HepG2 (cell line): Measurements from ENCODE around the gene WIPF2. TPM values are rescaled to one million over a fixed set of nuclear protein-coding genes. Genes with fewer than 3 reads are reported as not detected.

ENCODE experiments used
- ELF1 ChIP-seq: sonication (generic); formaldehyde crosslinking; IDR thresholded peaks from 2 replicates; pipeline ENCODE4 v1.4.0; 2020; ENCODE audit warnings: missing genetic modification reagents
- ERF ChIP-seq: IDR thresholded peaks from 2 replicates; pipeline ENCODE4 v1.6.1; 2018; ENCODE audit warnings: missing biosample characterization, missing genetic modification reagents
- FOXO4 ChIP-seq: sonication (generic); formaldehyde crosslinking; conservative IDR thresholded peaks from 2 replicates; pipeline ENCODE4 v1.8.1; 2023; ENCODE audit warnings: missing genetic modification reagents
- HHEX ChIP-seq: IDR thresholded peaks from 2 replicates; pipeline ENCODE4 v1.6.1; 2016; ENCODE audit warnings: control low read depth
- HOXD1 ChIP-seq: sonication (generic); formaldehyde crosslinking; IDR thresholded peaks from 2 replicates; pipeline ENCODE4 v1.5.0; 2020; ENCODE audit warnings: missing genetic modification reagents
- ISL2 ChIP-seq: sonication (generic); formaldehyde crosslinking; IDR thresholded peaks from 2 replicates; pipeline ENCODE4 v1.5.0; 2020; ENCODE audit warnings: missing genetic modification reagents
- ISX ChIP-seq: sonication (generic); formaldehyde crosslinking; conservative IDR thresholded peaks from 2 replicates; pipeline ENCODE4 v1.5.0; 2020; ENCODE audit warnings: missing genetic modification reagents
- NFAT5 ChIP-seq: sonication (generic); formaldehyde crosslinking; IDR thresholded peaks from 2 replicates; pipeline ENCODE4 v1.4.0; 2020; ENCODE audit warnings: missing genetic modification reagents
- SAFB2 ChIP-seq: sonication (generic); formaldehyde crosslinking; IDR thresholded peaks from 2 replicates; pipeline ENCODE4 v1.5.1; 2020; ENCODE audit warnings: missing genetic modification reagents, low read depth, mild to moderate bottlenecking, borderline replicate concordance
- THAP7 ChIP-seq: sonication (generic); formaldehyde crosslinking; IDR thresholded peaks from 2 replicates; pipeline ENCODE4 v1.8.1; 2023; ENCODE audit warnings: mild to moderate bottlenecking, missing genetic modification reagents
- ZNF264 ChIP-seq: sonication (generic); formaldehyde crosslinking; IDR thresholded peaks from 2 replicates; pipeline ENCODE4 v1.4.0; 2020; ENCODE audit warnings: missing genetic modification reagents
- ZNF564 ChIP-seq: sonication (generic); formaldehyde crosslinking; IDR thresholded peaks from 2 replicates; pipeline ENCODE4 v1.8.1; 2023; ENCODE audit warnings: mild to moderate bottlenecking, missing genetic modification reagents
- ZNF652 ChIP-seq: IDR thresholded peaks from 2 replicates; pipeline ENCODE4 v1.6.1; 2016; ENCODE audit warnings: low read depth, borderline replicate concordance
- ZNF691 ChIP-seq: sonication (generic); formaldehyde crosslinking; IDR thresholded peaks from 2 replicates; pipeline ENCODE4 v1.4.0; 2020; ENCODE audit warnings: missing genetic modification reagents, low read depth, mild to moderate bottlenecking, borderline replicate concordance
- ZNF703 ChIP-seq: sonication (generic); formaldehyde crosslinking; IDR thresholded peaks from 2 replicates; pipeline ENCODE4 v1.5.1; 2020; ENCODE audit warnings: missing genetic modification reagents, mild to moderate bottlenecking, moderate library complexity, borderline replicate concordance
- ZNF878 ChIP-seq: sonication (generic); formaldehyde crosslinking; IDR thresholded peaks from 2 replicates; pipeline ENCODE4 v1.8.1; 2023; ENCODE audit warnings: mild to moderate bottlenecking, missing genetic modification reagents, moderate library complexity
- polyA plus RNA-seq, 8 experiments: library from polyadenylated mRNA; depleted of rRNA in 3 of 8; stranded (reverse) in 7 of 8; unstranded in 1 of 8; fragments of >200 nt; fragmentation: Illumina TruSeq in 4 of 8; extraction: Trizol in 4 of 8; gene quantifications; 2 replicates each; pipeline versions ENCODE4 v1.2.1 to v1.2.3, GENCODE V29; 2011 to 2016; ENCODE audit warnings: low read depth in 4 of 8, missing spikeins in 1 of 8, mixed read lengths in 1 of 8; ENCODE audit not compliant: insufficient read depth in 1 of 8
- total RNA-seq, 5 experiments: library from RNA; depleted of rRNA; stranded (reverse); fragments of >200 nt; fragmentation: Illumina TruSeq; extraction: Trizol; gene quantifications; 2 replicates each; pipeline ENCODE4 v1.2.3, GENCODE V29; 2016; ENCODE audit warnings: low read depth in 1 of 5

WIPF2 gene
- total and polyA plus RNA-seq, 2 of the 13 experiments (the other 11 are each of a cell fraction or from before 2014, with no cell fraction given) = 7.2 to 10.8 TPM

- TF ChIP-seq ZNF878 (CRISPR knock-in tag) = peak; percentile 97
- TF ChIP-seq THAP7 (CRISPR knock-in tag) = peak; percentile 97
- peak; percentile 75 for TF ChIP-seq ERF (CRISPR knock-in tag)
- TF ChIP-seq ZNF691 (CRISPR knock-in tag) = no peak; the same call in 1 of the 2 replicates
- TF ChIP-seq ISX (CRISPR knock-in tag) = no peak
- 0 out of 2 replicates have a peak, but pooled peaks have one; percentile 7 for TF ChIP-seq ZNF264 (CRISPR knock-in tag)
- TF ChIP-seq SAFB2 (CRISPR knock-in tag) = peak; percentile 78; the same call in 1 of the 2 replicates
- no peak for TF ChIP-seq FOXO4 (CRISPR knock-in tag)
- no peak; the same call in 1 of the 2 replicates for TF ChIP-seq HOXD1 (CRISPR knock-in tag)
- TF ChIP-seq ISL2 = peak; percentile 55; the same call in 1 of the 2 replicates
- TF ChIP-seq HHEX = 0 out of 2 replicates have a peak, but pooled peaks have one; percentile 14
- peak; percentile 22; the same call in 1 of the 2 replicates for TF ChIP-seq NFAT5
- TF ChIP-seq ELF1 (CRISPR knock-in tag) = peak; percentile 75
- no peak for TF ChIP-seq ZNF652 (CRISPR knock-in tag)
- TF ChIP-seq ZNF703 (CRISPR knock-in tag) = no peak
- no peak; the same call in 1 of the 2 replicates for TF ChIP-seq ZNF564
These were observed 68.6 kb downstream of the WIPF2 start, which contains the start of gene CDC6 (continued) for GRCh38 chr17:40287494-40288369.
